Muscle layer of duodenum (tissue), 2 donors: ENCODE data around the gene GATD1.
A peak's percentile ranks its signal among the peaks of the same experiment; 100 is the strongest.

Experiments
- H3K27ac ChIP-seq: one replicate; pipeline ENCODE4 v1.7.0; 2013; ENCODE audit warnings: mild to moderate bottlenecking, low read length
- H3K27me3 ChIP-seq: one replicate; pipeline ENCODE4 v1.7.0; 2013; ENCODE audit warnings: low read depth, mild to moderate bottlenecking, control low read depth, low read length
- H3K36me3 ChIP-seq, 2 donors: one replicate each; pipeline ENCODE4 v1.7.0; 2013; ENCODE audit warnings: low read length in 2 of 2, control low read depth in 1 of 2, mild to moderate bottlenecking in 1 of 2; ENCODE audit not compliant: insufficient read depth in 2 of 2, control insufficient read depth in 1 of 2
- H3K4me1 ChIP-seq, 2 donors: one replicate each; pipeline ENCODE4 v1.7.0; 2013; ENCODE audit warnings: low read length in 2 of 2, mild to moderate bottlenecking in 2 of 2, control low read depth in 1 of 2, moderate library complexity in 1 of 2; ENCODE audit not compliant: insufficient read depth in 2 of 2, control insufficient read depth in 1 of 2
- H3K4me3 ChIP-seq, 2 donors: one replicate each; pipeline ENCODE4 v1.7.0; 2013; ENCODE audit warnings: low read length in 2 of 2, low read depth in 1 of 2, mild to moderate bottlenecking in 1 of 2
- H3K9me3 ChIP-seq, 2 donors: one replicate each; pipeline ENCODE4 v1.7.0; 2013; ENCODE audit warnings: low read length in 2 of 2, control low read depth in 1 of 2, mild to moderate bottlenecking in 1 of 2; ENCODE audit not compliant: control insufficient read depth in 1 of 2
- donor health status: healthy.

Gene GATD1

GRCh38 chr11:777288-778255 is at the start of gene GATD1:
TSS of gene GATD1 (minus strand) at chr11:777487. CDS start at chr11:777462, 25 bp downstream.
- H3K4me1 ChIP-seq, result peaks cover 4 to 42% of the 10 kb centered on the region in 2 donors
- H3K27ac ChIP-seq, result no peak within 1 kb of the TSS
- no peaks in the 10 kb centered on the region for H3K9me3 ChIP-seq
- peak within 1 kb of the TSS; percentile 59 to 88 for H3K4me3 ChIP-seq
- H3K27me3 ChIP-seq, result no peaks in the 10 kb centered on the region
- H3K36me3 ChIP-seq, result peaks cover 0 to 9% of the 10 kb centered on the region in 2 donors

GRCh38 chr11:826836-827145 is 49.5 kb upstream of the GATD1 start:
- H3K36me3 ChIP-seq, result peaks cover 0 to 32% of the 10 kb centered on the region in 2 donors
- peak overlapping the region in 1 of 2 donors; percentile 44 for H3K4me3 ChIP-seq
- H3K4me1 ChIP-seq, result peaks cover 0 to 53% of the 10 kb centered on the region in 2 donors

GRCh38 chr11:826227-826621 is 48.9 kb upstream of the GATD1 start:
- Histone ChIP-seq H3K36me3 (peaks cover 0 to 32% of the 10 kb centered on the region in 2 donors), H3K4me3 (no peak overlapping the region), H3K9me3 (no peaks in the 10 kb centered on the region), H3K4me1 (peaks cover 4 to 53% of the 10 kb centered on the region in 2 donors), H3K27ac (peak overlapping the region; percentile 23), H3K27me3 (no peaks in the 10 kb centered on the region)

More at GRCh38 chr11:826836-827145, 49.5 kb upstream of the GATD1 start:
- Histone ChIP-seq H3K9me3 (no peaks in the 10 kb centered on the region), H3K27me3 (no peaks in the 10 kb centered on the region), H3K27ac (no peak overlapping the region)

- no peaks in the 10 kb centered on the region for H3K27me3 ChIP-seq
- H3K4me1 ChIP-seq, result peaks cover 10 to 53% of the 10 kb centered on the region in 2 donors
- H3K4me3 ChIP-seq, result no peak overlapping the region
- no peaks in the 10 kb centered on the region for H3K9me3 ChIP-seq
- H3K27ac ChIP-seq, result peak overlapping the region; percentile 23
- peaks cover 0 to 32% of the 10 kb centered on the region in 2 donors for H3K36me3 ChIP-seq
These were observed 48.3 kb upstream of the GATD1 start for GRCh38 chr11:825366-826226.

GRCh38 chr11:824942-825341 is 47.7 kb upstream of the GATD1 start:
- Histone ChIP-seq H3K9me3 (no peaks in the 10 kb centered on the region), H3K27me3 (no peaks in the 10 kb centered on the region), H3K36me3 (peaks cover 0 to 32% of the 10 kb centered on the region in 2 donors), H3K4me1 (peaks cover 11 to 51% of the 10 kb centered on the region in 2 donors), H3K4me3 (no peak overlapping the region), H3K27ac (no peak overlapping the region)

GRCh38 chr11:824292-824880 is 47.1 kb upstream of the GATD1 start:
- Histone ChIP-seq H3K27me3 (no peaks in the 10 kb centered on the region), H3K4me1 (peaks cover 11 to 46% of the 10 kb centered on the region in 2 donors), H3K4me3 (no peak overlapping the region), H3K27ac (no peak overlapping the region), H3K9me3 (no peaks in the 10 kb centered on the region), H3K36me3 (peaks cover 0 to 32% of the 10 kb centered on the region in 2 donors)

GRCh38 chr11:823441-824291 is 46.4 kb upstream of the GATD1 start:
- Histone ChIP-seq H3K27me3 (no peaks in the 10 kb centered on the region), H3K36me3 (peaks cover 0 to 32% of the 10 kb centered on the region in 2 donors), H3K27ac (no peak overlapping the region), H3K9me3 (no peaks in the 10 kb centered on the region), H3K4me1 (peaks cover 11 to 43% of the 10 kb centered on the region in 2 donors), H3K4me3 (no peak overlapping the region)

GRCh38 chr11:821512-822371 is 44.5 kb upstream of the GATD1 start:
- no peak overlapping the region for H3K4me3 ChIP-seq
- no peaks in the 10 kb centered on the region for H3K27me3 ChIP-seq
- peak overlapping the region; percentile 62 for H3K27ac ChIP-seq
- H3K4me1 ChIP-seq, result peaks cover 11 to 29% of the 10 kb centered on the region in 2 donors
- H3K36me3 ChIP-seq, result peaks cover 0 to 32% of the 10 kb centered on the region in 2 donors
- no peaks in the 10 kb centered on the region for H3K9me3 ChIP-seq

GRCh38 chr11:820655-821511 is 43.6 kb upstream of the GATD1 start:
- Histone ChIP-seq H3K36me3 (peaks cover 0 to 32% of the 10 kb centered on the region in 2 donors), H3K4me3 (peak overlapping the region; percentile 64 to 83), H3K9me3 (no peaks in the 10 kb centered on the region), H3K27ac (peak overlapping the region; percentile 62), H3K4me1 (peaks cover 11 to 27% of the 10 kb centered on the region in 2 donors), H3K27me3 (no peaks in the 10 kb centered on the region)
